Ovary (tissue), 9 donors: ENCODE measurements around the gene IQSEC1. TPM values are rescaled to one million over a fixed set of nuclear protein-coding genes. Genes with fewer than 3 reads are reported as not detected.

ENCODE experiments used
- DNase-seq, 5 donors: peaks; one replicate each; pipeline ENCODE4 v3.0.0-alpha.2; 2019 to 2020
- H3K27ac ChIP-seq, 2 donors: fragments of 200-600 bp; one replicate each; pipeline versions ENCODE4 v1.5.1 to v1.8.0; 2019 to 2022
- H3K27me3 ChIP-seq: fragments of 200-600 bp; one replicate; pipeline ENCODE4 v1.8.0; 2022
- H3K36me3 ChIP-seq: fragments of 200-600 bp; sonication (generic); one replicate; pipeline ENCODE4 v1.5.1; 2019
- H3K4me1 ChIP-seq: one replicate; pipeline ENCODE4 v1.8.1; 2013; ENCODE audit warnings: mild to moderate bottlenecking, moderate library complexity; ENCODE audit not compliant: insufficient read depth
- H3K4me3 ChIP-seq: fragments of 200-600 bp; sonication (generic); one replicate; pipeline ENCODE4 v1.5.1; 2017
- H3K9me3 ChIP-seq, 2 donors: fragments of 200-600 bp in 1 of 2; sonication (generic) in 1 of 2; one replicate each; pipeline versions ENCODE4 v1.5.1 to v1.8.1; 2013 to 2019; ENCODE audit warnings: mild to moderate bottlenecking in 1 of 2, moderate library complexity in 1 of 2
- CTCF ChIP-seq, 3 donors: fragments of 450-650 bp in 2 of 3; fragments of 200-600 bp in 1 of 3; IDR thresholded peaks; one replicate each; pipeline versions ENCODE4 v1.5.1 to v1.8.0; 2016 to 2022; ENCODE audit warnings: antibody characterized with exemption in 3 of 3, mild to moderate bottlenecking in 1 of 3
- EP300 ChIP-seq: sonication (generic); formaldehyde crosslinking; IDR thresholded peaks from one replicate; pipeline ENCODE4 v1.6.1; 2017; ENCODE audit warnings: antibody characterized with exemption
- POLR2A ChIP-seq: fragments of 450-650 bp; IDR thresholded peaks from one replicate; pipeline ENCODE4 v1.6.1; 2017; ENCODE audit warnings: antibody characterized with exemption, mild to moderate bottlenecking, moderate library complexity
- WGBS, 3 donors: extraction: QIAGEN DNeasy Blood & Tissue Kit in 1 of 3; methylation state at CpG; one replicate each; pipeline versions ENCODE4 v1.1.5 to v1.1.7; 2013 to 2017; 5-methylcytosine and 5-hydroxymethylcytosine counted together
- intact Hi-C, 4 donors: fragments of 100-400 bp; cut with DNase I; formaldehyde crosslinking; loops; one replicate each; pipeline versions ENCODE4 v1.11.0 to v1.15.1; 2022 to 2023
- polyA plus RNA-seq, 2 donors: library from polyadenylated mRNA; stranded (reverse); fragments of 200-250 nt in 1 of 2; fragments of 350-450 nt in 1 of 2; fragmentation: Illumina TruSeq in 1 of 2; extraction: RNeasy Lipid Tissue Mini Kit (QIAGEN cat#74804) in 1 of 2; gene quantifications; one replicate each; pipeline ENCODE4 v1.2.3, GENCODE V29; 2013 to 2014
- total RNA-seq, 7 donors: library from RNA; depleted of rRNA in 2 of 7; stranded (reverse); fragments of >200 nt in 2 of 7; fragmentation: NEBNext Ultra II Directional in 3 of 7; extraction: Animal tissue kit (Norgen Biotek cat#: 25700) in 3 of 7; gene quantifications; one replicate each; pipeline versions ENCODE4 v1.1.0 to v1.2.4, GENCODE V29; 2016 to 2023
- donor health status: DM: no; HTN: no; CAD: no; lungs with moderate emphysema.
- donor health status: DM: no; HTN: no; CAD: no.
- donor health status: Bipolar disorder and iron deficiency.
- donor health status: DM: yes; HTN: yes; CAD: no.
- donor health status: DM: no; HTN: no; CAD: no.
- donor health status: DM: yes; HTN: yes; CAD: no.

The IQSEC1 gene
- total and polyA plus RNA-seq, 9 donors, result 20.9 to 55.4 (median 45.1) TPM

- H3K36me3 ChIP-seq, result no peaks in the 10 kb centered on the region
- peak in 4 of 5 donors; percentile 49 to 56 (median 53) for DNase-seq
- no peak overlapping the region for H3K4me3 ChIP-seq
- H3K9me3 ChIP-seq, result no peaks in the 10 kb centered on the region
- TF ChIP-seq CTCF (IDR thresholded peaks at IDR 0.05) (no peak), POLR2A (no peak), EP300 (no peak)
- H3K27me3 ChIP-seq, result no peaks in the 10 kb centered on the region
- H3K4me1 ChIP-seq, result peaks cover 48% of the 10 kb centered on the region
- intact Hi-C loops, result no loop called here
- no peak overlapping the region for H3K27ac ChIP-seq
- 55 to 62% (median 59%) methylated on average over 14 of the region's 14 CpGs for WGBS, 3 donors
Measured at GRCh38 chr3:12954891-12955650, 118.2 kb downstream of the IQSEC1 start.

DNA sequence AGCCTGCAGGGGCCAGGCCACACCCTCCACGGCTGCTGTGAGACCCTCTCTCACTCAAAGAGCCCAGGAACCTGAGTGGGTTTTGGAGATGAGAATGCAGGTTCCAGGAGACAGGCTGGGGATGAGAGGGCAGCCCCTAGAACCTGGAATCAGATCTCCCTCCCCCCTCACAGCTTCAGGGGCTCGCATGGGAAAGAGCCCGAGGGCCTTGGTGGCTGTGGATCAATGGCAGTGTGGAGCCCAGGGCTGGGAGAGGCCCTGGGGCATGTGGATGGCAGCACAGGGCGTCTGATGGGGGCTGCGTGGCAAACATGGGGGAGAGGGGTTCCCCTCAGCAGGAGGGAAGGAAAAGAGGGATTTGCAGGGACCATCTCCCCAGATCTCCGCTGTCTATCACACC, 119.0 kb downstream of the IQSEC1 start:
- Histone ChIP-seq H3K4me1 (peaks cover 42% of the 10 kb centered on the region), H3K9me3 (no peaks in the 10 kb centered on the region), H3K27ac (peak overlapping the region in 1 of 2 donors; percentile 12), H3K27me3 (no peaks in the 10 kb centered on the region), H3K36me3 (no peaks in the 10 kb centered on the region), H3K4me3 (no peak overlapping the region)
- DNase-seq, result no peak
- TF ChIP-seq CTCF (IDR thresholded peaks at IDR 0.05) (no peak), POLR2A (no peak), EP300 (no peak)
- 80 to 92% (median 81%) methylated on average over 6 of the region's 6 CpGs for WGBS, 3 donors
- intact Hi-C loops, result no loop called here

DNA sequence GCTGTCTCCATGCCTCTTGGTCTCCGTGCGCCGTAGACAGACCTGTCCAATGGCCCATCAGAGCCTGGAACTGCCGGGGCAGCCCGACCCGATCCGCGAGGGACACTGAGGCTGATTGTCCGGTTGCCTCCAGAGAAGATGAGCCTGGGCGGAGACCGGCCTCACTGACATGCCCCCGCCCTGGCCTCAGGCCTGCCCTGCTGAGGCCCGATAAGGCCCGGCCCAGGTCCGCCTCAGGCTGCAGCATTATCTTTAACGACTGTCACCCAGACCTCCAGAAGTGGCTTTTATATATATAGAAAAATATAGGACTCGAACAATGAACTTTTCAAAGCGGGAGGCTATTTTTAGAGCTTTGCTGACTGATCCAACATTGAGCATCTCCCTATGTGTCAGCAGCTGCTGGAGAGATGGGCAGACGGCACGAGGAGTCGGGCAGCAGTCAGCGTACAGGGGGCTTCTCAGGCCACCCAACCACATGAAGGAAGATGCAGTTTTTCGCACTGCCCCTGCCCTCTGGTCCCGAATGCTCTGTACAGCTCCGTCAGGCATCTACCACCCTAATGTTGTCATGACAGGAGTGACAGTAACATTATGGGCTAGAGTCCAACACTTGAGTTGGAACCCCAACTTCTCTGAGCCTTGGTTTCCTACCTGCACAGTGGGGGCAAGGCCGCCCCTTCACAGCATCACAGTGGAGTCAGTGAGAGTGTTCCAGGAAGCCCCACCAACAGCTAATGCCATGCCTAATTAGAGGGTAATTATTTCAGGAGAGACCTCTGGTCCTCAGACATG, 119.8 kb downstream of the IQSEC1 start:
- no peak overlapping the region for H3K27ac ChIP-seq
- TF ChIP-seq POLR2A (no peak), CTCF (IDR thresholded peaks at IDR 0.05) (no peak), EP300 (no peak)

GRCh38 chr3:12952343-12953200, 120.7 kb downstream of the IQSEC1 start:
- Histone ChIP-seq H3K27me3 (no peaks in the 10 kb centered on the region), H3K36me3 (no peaks in the 10 kb centered on the region), H3K4me3 (no peak overlapping the region), H3K9me3 (no peaks in the 10 kb centered on the region), H3K4me1 (peaks cover 42% of the 10 kb centered on the region), H3K27ac (no peak overlapping the region)
- 82 to 85% (median 84%) methylated on average over 14 of the region's 14 CpGs for WGBS, 3 donors
- intact Hi-C loops, result no loop called here
- no peak for DNase-seq
- TF ChIP-seq CTCF (IDR thresholded peaks at IDR 0.05) (no peak), POLR2A (no peak), EP300 (no peak)

More for the DNA sequence above, 119.8 kb downstream of the IQSEC1 start:
- no peaks in the 10 kb centered on the region for H3K27me3 ChIP-seq
- DNase-seq, result no peak
- intact Hi-C loops, result no loop called here
- peaks cover 39% of the 10 kb centered on the region for H3K4me1 ChIP-seq
- no peak overlapping the region for H3K4me3 ChIP-seq
- no peaks in the 10 kb centered on the region for H3K9me3 ChIP-seq
- H3K36me3 ChIP-seq, result no peaks in the 10 kb centered on the region
- 81 to 85% (median 83%) methylated on average over 26 of the region's 26 CpGs for WGBS, 3 donors
